GM10266 (cell line): ENCODE measurements around the gene CPA2.

Experiments used
- DNase-seq: peaks from one replicate; pipeline ENCODE4 v3.0.0; 2012; ENCODE audit errors: extremely low spot score
- TF ChIP-seq, protein P1 (sequence below): IDR thresholded peaks from 2 replicates; pipeline ENCODE4 v1.5.1; 2012; ENCODE audit warnings: mild to moderate bottlenecking, low read depth; ENCODE audit not compliant: control insufficient read depth, insufficient read depth; ENCODE audit errors: missing control alignments

CPA2 gene

DNA sequence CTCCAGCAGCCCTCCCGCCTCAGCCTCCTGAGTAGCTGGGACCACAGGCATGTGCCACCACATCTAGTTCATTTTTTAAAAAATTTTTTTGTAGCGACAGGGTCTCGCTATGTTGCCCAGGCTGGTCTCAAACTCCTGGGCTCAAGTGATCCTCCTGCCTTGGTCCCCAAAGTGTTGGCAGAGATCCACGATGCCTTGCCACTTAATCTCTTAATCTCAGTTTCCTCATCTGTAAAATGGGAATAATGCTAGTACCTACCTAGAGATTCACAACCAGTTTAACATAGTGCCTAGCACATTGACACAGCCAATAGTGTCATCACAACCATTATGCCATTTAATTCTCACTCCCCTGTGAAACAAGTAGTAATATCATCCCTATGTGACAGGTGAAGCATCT, 21.5 kb downstream of the CPA2 start:
- TF ChIP-seq, protein P1, sequence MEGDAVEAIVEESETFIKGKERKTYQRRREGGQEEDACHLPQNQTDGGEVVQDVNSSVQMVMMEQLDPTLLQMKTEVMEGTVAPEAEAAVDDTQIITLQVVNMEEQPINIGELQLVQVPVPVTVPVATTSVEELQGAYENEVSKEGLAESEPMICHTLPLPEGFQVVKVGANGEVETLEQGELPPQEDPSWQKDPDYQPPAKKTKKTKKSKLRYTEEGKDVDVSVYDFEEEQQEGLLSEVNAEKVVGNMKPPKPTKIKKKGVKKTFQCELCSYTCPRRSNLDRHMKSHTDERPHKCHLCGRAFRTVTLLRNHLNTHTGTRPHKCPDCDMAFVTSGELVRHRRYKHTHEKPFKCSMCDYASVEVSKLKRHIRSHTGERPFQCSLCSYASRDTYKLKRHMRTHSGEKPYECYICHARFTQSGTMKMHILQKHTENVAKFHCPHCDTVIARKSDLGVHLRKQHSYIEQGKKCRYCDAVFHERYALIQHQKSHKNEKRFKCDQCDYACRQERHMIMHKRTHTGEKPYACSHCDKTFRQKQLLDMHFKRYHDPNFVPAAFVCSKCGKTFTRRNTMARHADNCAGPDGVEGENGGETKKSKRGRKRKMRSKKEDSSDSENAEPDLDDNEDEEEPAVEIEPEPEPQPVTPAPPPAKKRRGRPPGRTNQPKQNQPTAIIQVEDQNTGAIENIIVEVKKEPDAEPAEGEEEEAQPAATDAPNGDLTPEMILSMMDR = no peak
- no peak for DNase-seq

DNA sequence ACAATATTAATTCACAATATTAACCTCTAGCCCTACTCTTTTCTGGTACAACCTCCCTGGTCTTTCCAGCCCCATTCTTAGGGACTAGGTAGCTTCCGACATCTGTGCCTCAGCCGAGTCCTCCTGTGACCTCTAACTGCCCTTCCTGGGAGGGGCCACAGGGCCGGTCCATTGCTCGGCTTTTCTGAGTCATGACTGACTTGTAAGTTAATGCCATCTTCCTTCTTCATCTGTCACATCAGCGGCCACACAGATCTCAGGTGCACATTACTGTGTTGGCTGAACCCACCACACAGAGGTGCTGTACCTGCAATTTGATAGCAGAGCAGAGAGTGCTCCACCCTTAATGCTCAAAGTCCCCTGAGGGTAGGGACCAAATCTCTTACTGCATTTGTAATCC, 22.2 kb downstream of the CPA2 start:
- TF ChIP-seq, protein P1 = no peak
- DNase-seq = no peak

DNA sequence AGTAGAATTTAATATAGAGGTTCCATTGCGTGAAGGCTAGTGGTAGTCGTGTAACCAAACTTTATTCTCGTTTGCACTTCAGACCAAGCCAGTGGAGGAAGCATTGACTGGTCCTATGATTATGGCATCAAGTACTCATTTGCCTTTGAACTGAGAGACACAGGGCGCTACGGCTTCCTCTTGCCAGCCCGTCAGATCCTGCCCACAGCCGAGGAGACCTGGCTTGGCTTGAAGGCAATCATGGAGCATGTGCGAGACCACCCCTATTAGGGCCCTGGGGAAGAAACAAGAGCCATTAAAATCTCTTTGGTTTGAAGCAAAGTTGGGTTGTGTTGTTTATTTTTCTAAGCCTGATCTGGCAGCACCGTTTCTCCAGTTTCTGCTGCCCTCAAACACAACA, 22.8 kb downstream of the CPA2 start:
- DNase-seq = no peak
- TF ChIP-seq, protein P1 = no peak

DNA sequence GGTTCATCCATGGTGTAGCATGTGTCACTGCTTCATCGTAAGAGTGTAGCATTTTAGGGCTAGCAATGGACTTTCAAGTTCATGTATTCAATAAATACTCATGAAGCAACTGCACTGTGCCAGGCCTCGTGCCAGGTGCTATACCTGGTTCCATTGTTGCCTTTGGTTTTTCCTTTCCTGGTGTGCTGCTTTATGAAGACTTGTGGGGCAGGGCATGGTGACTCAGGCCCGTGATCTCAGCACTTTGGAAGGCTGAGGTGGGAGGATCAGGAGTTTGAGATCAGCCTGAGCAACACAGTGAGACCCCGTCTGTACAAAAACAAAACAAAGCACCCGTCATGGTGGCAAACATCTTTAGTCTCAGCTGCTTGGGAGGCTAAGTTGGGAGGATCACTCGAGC, 24.1 kb downstream of the CPA2 start:
- no peak for DNase-seq

DNA sequence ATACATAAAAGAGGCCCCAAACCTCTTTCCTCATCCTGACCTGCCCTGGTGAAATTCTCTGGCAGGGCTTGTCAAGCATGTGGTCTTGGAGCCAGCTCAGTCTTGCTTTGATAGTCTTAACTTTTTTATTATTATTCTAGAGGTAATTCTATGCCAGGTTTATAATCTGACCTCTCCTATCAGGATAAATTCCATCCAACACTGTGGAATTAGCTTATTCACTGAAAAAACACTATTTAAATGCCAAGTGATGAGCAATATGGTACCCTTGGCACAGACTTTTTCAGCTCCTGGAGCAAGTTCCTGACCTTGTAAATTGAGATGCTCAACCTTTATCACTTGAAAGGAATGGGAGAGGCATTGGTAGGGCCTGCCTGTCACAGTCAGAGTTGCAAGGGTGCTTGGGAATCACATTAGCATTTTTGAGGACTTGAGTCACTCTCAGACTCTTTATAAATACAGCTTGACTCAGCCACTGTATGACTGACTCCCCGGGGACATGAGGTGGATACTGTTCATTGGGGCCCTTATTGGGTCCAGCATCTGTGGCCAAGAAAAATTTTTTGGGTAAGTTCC, 26.1 kb downstream of the CPA2 start, which contains the start of gene CPA4:
TSS of gene CPA4 (plus strand) at position 480 of the 576 bp plus-strand sequence. CDS start at position 500, 20 bp downstream.
- DNase-seq = no peak
- TF ChIP-seq, protein P1 = no peak

More for the DNA sequence above, 24.1 kb downstream of the CPA2 start:
- TF ChIP-seq, protein P1 = no peak

DNA sequence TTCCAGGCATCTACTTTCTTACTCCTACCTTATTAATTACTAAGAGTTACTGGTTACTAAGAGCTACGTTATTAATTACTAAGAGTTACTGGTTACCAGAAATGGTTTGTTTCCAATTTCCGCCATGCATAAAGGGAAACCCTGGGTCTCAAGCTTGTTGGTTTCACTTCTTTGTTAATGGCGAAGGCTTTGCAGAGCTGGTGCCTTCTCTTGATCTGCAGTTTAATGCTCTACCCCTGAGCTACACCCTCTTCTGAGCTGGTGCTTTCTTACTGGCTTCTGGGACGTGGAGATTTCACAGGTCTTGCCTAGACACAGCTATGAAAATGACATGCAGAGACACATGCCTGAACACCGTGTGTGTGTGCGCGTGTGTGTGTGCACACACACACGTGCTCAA, 26.9 kb downstream of the CPA2 start:
- TF ChIP-seq, protein P1 = no peak
- DNase-seq = no peak

DNA sequence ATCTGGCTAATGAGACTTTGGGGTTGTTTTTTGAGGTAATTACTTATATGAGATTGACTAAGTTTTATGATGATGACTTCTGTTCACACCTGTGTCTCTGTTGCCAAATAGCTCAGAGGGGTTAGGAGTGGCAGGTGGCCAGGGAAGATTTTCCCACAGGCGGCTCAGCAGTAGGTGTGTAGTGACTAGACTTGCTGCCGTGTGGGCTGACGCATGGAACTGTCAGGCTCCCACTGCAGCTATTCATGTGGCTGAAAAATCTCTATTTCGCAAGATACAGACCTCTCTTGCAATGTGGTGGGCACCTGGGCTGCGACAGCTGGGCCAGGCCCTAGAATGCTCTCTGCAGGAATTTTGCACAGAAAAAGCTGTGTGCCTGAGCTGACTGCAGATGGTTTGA, 27.7 kb downstream of the CPA2 start:
- TF ChIP-seq, protein P1 = no peak
- no peak for DNase-seq
